Activated CD4-positive, alpha-beta T cell treated with anti-CD3 and anti-CD28 coated beads, Interleukin-2, amount 10 ng/mL, durations not matched to agents 7 days and 5 days (primary cell): ENCODE measurements around the gene ODAPH. TPM values are rescaled to one million over a fixed set of nuclear protein-coding genes. Genes with fewer than 3 reads are reported as not detected.
"Not testable (repeated sequence)": the region's sequence is repeated elsewhere in the genome, so short reads cannot be mapped to it uniquely, and the experiment has no call there.

Experiments
- CTCF ChIA-PET: fragments of 350-600 bp; sonication (Branson Sonifier 250); formaldehyde crosslinking; loops from one replicate; lab custom pipeline; 2021; ENCODE audit warnings: antibody characterized with exemption; lab: Charles Lee
- POLR2A ChIA-PET: fragments of 350-600 bp; sonication (Branson Sonifier 250); formaldehyde crosslinking; loops from one replicate; lab custom pipeline; 2021; ENCODE audit warnings: antibody characterized with exemption; lab: Charles Lee
- DNase-seq: peaks from one replicate; pipeline ENCODE4 v3.0.0-alpha.2; 2020
- H3K27ac Mint-ChIP-seq: one replicate; pipeline ENCODE4 v1.8.0; 2021; ENCODE audit warnings: mild to moderate bottlenecking, moderate library complexity, mixed read lengths
- H3K27me3 Mint-ChIP-seq: one replicate; pipeline ENCODE4 v1.8.0; 2021; ENCODE audit warnings: mixed read lengths
- H3K36me3 Mint-ChIP-seq: one replicate; pipeline ENCODE4 v1.8.0; 2021; ENCODE audit warnings: low read depth, mixed read lengths
- H3K4me1 Mint-ChIP-seq: one replicate; pipeline ENCODE4 v1.8.0; 2021; ENCODE audit warnings: mixed read lengths
- H3K4me3 Mint-ChIP-seq: one replicate; pipeline ENCODE4 v1.8.0; 2021; ENCODE audit warnings: mild to moderate bottlenecking, moderate library complexity, mixed read lengths
- H3K9me3 Mint-ChIP-seq: one replicate; pipeline ENCODE4 v1.8.0; 2021; ENCODE audit warnings: mixed read lengths
- total RNA-seq, 2 experiments: library from RNA; stranded (reverse); gene quantifications; one replicate each; pipeline ENCODE4 v1.2.3, GENCODE V29; 2021

Gene ODAPH
- total RNA-seq, 2 experiments from 2014 or later: 0.12 TPM; not detected in 1

- Mint-ChIP-seq H3K4me1 (peaks cover 8% of the 10 kb centered on the region), H3K27me3 (no peaks in the 10 kb centered on the region), H3K36me3 (peaks cover 51% of the 10 kb centered on the region), H3K27ac (no peak overlapping the region), H3K4me3 (no peak overlapping the region), H3K9me3 (no peaks in the 10 kb centered on the region)
- CTCF ChIA-PET: interaction anchor here (1.1 kb wide), 1 partner anchor 10 kb away, joined by 3 read pairs; no protein-coding TSS in a partner anchor
- POLR2A ChIA-PET: interaction anchor here (1.2 kb wide), 1 partner anchor 11 kb away, joined by 3 read pairs; no protein-coding TSS in a partner anchor
- no peak for DNase-seq
Measured at GRCh38 chr4:75525910-75526309, 30.0 kb upstream of the ODAPH start.

GRCh38 chr4:75527482-75527881 is 28.4 kb upstream of the ODAPH start:
- Mint-ChIP-seq H3K36me3 (peaks cover 60% of the 10 kb centered on the region), H3K4me1 (peaks cover 8% of the 10 kb centered on the region), H3K27me3 (no peaks in the 10 kb centered on the region), H3K4me3 (no peak overlapping the region), H3K9me3 (peaks cover 12% of the 10 kb centered on the region), H3K27ac (no peak overlapping the region)
- ChIA-PET POLR2A (no interaction called here), CTCF (interaction anchor here (0.6 to 3.0 kb wide), 4 partner anchors 11 to 75 kb away, joined by 3 to 15 read pairs (median 4); partner anchors contain the start of genes RCHY1 and THAP6)
- DNase-seq: no peak

GRCh38 chr4:75530556-75531322 is 25.1 kb upstream of the ODAPH start:
- Mint-ChIP-seq H3K27me3 (no peaks in the 10 kb centered on the region), H3K4me1 (no peaks in the 10 kb centered on the region), H3K9me3 (peaks cover 18% of the 10 kb centered on the region), H3K4me3 (no peak overlapping the region), H3K27ac (no peak overlapping the region), H3K36me3 (peaks cover 58% of the 10 kb centered on the region)
- DNase-seq: no peak
- POLR2A ChIA-PET: interaction anchor here (0.6 kb wide), 1 partner anchor 235 kb away, joined by 4 read pairs; no protein-coding TSS in a partner anchor
- CTCF ChIA-PET: interaction anchor here (0.6 to 0.9 kb wide), 3 partner anchors 27 to 150 kb away, joined by 3 read pairs; no protein-coding TSS in a partner anchor

- not testable (repeated sequence) for H3K4me3 Mint-ChIP-seq, DNase-seq, H3K27me3 Mint-ChIP-seq, H3K4me1 Mint-ChIP-seq, H3K27ac Mint-ChIP-seq
- ChIA-PET CTCF (interaction anchor here (0.9 kb wide), 2 partner anchors 26 to 57 kb away, joined by 3 read pairs; no protein-coding TSS in a partner anchor), POLR2A (interaction anchor here (0.6 to 0.7 kb wide), 2 partner anchors 16 to 234 kb away, joined by 3 to 4 read pairs; no protein-coding TSS in a partner anchor)
- peaks cover 54% of the 10 kb centered on the region for H3K36me3 Mint-ChIP-seq
- H3K9me3 Mint-ChIP-seq: peaks cover 18% of the 10 kb centered on the region
Measured at GRCh38 chr4:75531536-75532143, 24.2 kb upstream of the ODAPH start.

GRCh38 chr4:75533339-75533887 is 22.5 kb upstream of the ODAPH start:
- H3K4me3 Mint-ChIP-seq: not testable (repeated sequence)

GRCh38 chr4:75533926-75534325 is 21.9 kb upstream of the ODAPH start:
- Mint-ChIP-seq H3K9me3 (peaks cover 21% of the 10 kb centered on the region), H3K36me3 (peaks cover 42% of the 10 kb centered on the region)
- H3K27ac Mint-ChIP-seq, H3K27me3 Mint-ChIP-seq, POLR2A ChIA-PET, CTCF ChIA-PET, H3K4me1 Mint-ChIP-seq, H3K4me3 Mint-ChIP-seq, DNase-seq: not testable (repeated sequence)

More at GRCh38 chr4:75533339-75533887, 22.5 kb upstream of the ODAPH start:
- POLR2A ChIA-PET, H3K27ac Mint-ChIP-seq, CTCF ChIA-PET, H3K27me3 Mint-ChIP-seq, DNase-seq, H3K4me1 Mint-ChIP-seq: not testable (repeated sequence)
- Mint-ChIP-seq H3K9me3 (peaks cover 21% of the 10 kb centered on the region), H3K36me3 (peaks cover 44% of the 10 kb centered on the region)

GRCh38 chr4:75537308-75537707 is 18.6 kb upstream of the ODAPH start:
- DNase-seq, H3K4me1 Mint-ChIP-seq, H3K27ac Mint-ChIP-seq, H3K27me3 Mint-ChIP-seq, H3K4me3 Mint-ChIP-seq, POLR2A ChIA-PET: not testable (repeated sequence)
- H3K36me3 Mint-ChIP-seq: peaks cover 20% of the 10 kb centered on the region
- CTCF ChIA-PET: interaction anchor here (1.2 to 1.7 kb wide), 2 partner anchors 9 to 15 kb away, joined by 3 to 5 read pairs; no protein-coding TSS in a partner anchor
- H3K9me3 Mint-ChIP-seq: peaks cover 11% of the 10 kb centered on the region

- POLR2A ChIA-PET: no interaction called here
Measured at GRCh38 chr4:75542824-75543223, 13.0 kb upstream of the ODAPH start.

GRCh38 chr4:75544220-75544619 is 11.6 kb upstream of the ODAPH start:
- H3K4me1 Mint-ChIP-seq, H3K36me3 Mint-ChIP-seq, POLR2A ChIA-PET, H3K27ac Mint-ChIP-seq, H3K4me3 Mint-ChIP-seq, H3K9me3 Mint-ChIP-seq, DNase-seq, H3K27me3 Mint-ChIP-seq, CTCF ChIA-PET: not testable (repeated sequence)

More at GRCh38 chr4:75542824-75543223, 13.0 kb upstream of the ODAPH start:
- Mint-ChIP-seq H3K36me3 (peaks cover 6% of the 10 kb centered on the region), H3K4me1 (no peaks in the 10 kb centered on the region), H3K9me3 (no peaks in the 10 kb centered on the region), H3K4me3 (no peak overlapping the region), H3K27me3 (no peaks in the 10 kb centered on the region), H3K27ac (no peak overlapping the region)
- no peak for DNase-seq
- CTCF ChIA-PET: interaction anchor here (0.9 kb wide), 1 partner anchor 16 kb away, joined by 3 read pairs; no protein-coding TSS in a partner anchor

- CTCF ChIA-PET: no interaction called here
- Mint-ChIP-seq H3K27me3 (no peaks in the 10 kb centered on the region), H3K4me3 (no peak overlapping the region), H3K27ac (no peak overlapping the region), H3K36me3 (peaks cover 4% of the 10 kb centered on the region), H3K9me3 (no peaks in the 10 kb centered on the region), H3K4me1 (no peaks in the 10 kb centered on the region)
- no peak for DNase-seq
- POLR2A ChIA-PET: no interaction called here
Measured at GRCh38 chr4:75544870-75545269, 11.0 kb upstream of the ODAPH start.

GRCh38 chr4:75545526-75545925 is 10.3 kb upstream of the ODAPH start:
- no peaks in the 10 kb centered on the region for H3K4me1 Mint-ChIP-seq

GRCh38 chr4:75547647-75548387 is 8.0 kb upstream of the ODAPH start:
- Mint-ChIP-seq H3K27me3 (no peaks in the 10 kb centered on the region), H3K4me3 (no peak overlapping the region), H3K36me3 (no peaks in the 10 kb centered on the region), H3K9me3 (no peaks in the 10 kb centered on the region), H3K4me1 (no peaks in the 10 kb centered on the region), H3K27ac (no peak overlapping the region)
- POLR2A ChIA-PET: no interaction called here
- no peak for DNase-seq
- CTCF ChIA-PET: interaction anchor here (0.5 kb wide), 1 partner anchor 64 kb away, joined by 3 read pairs; no protein-coding TSS in a partner anchor

More at GRCh38 chr4:75545526-75545925, 10.3 kb upstream of the ODAPH start:
- H3K27me3 Mint-ChIP-seq: no peaks in the 10 kb centered on the region
- H3K9me3 Mint-ChIP-seq: no peaks in the 10 kb centered on the region
- H3K36me3 Mint-ChIP-seq: peaks cover 2% of the 10 kb centered on the region
- H3K4me3 Mint-ChIP-seq: no peak overlapping the region
- ChIA-PET POLR2A (no interaction called here), CTCF (interaction anchor here (1.2 kb wide), 1 partner anchor 10 kb away, joined by 4 read pairs; the partner anchor contains the start of gene ODAPH)
- no peak for DNase-seq
- no peak overlapping the region for H3K27ac Mint-ChIP-seq
